ENCODE results near the gene BSN.
"Not testable (repeated sequence)": the region's sequence is repeated elsewhere in the genome, so short reads cannot be mapped to it uniquely, and the experiment has no call there.

BSN gene

GRCh38 chr3:49695350-49696015, 141.2 kb downstream of the BSN start:
- DNase-seq (ENCODE audit: low read depth): not testable (repeated sequence)

GRCh38 chr3:49699281-49699979, 145.2 kb downstream of the BSN start:
- DNase-seq (ENCODE audit: low read depth): no peak

- DNase-seq (ENCODE audit: low read depth): no peak
Observed at GRCh38 chr3:49700014-49700413, 145.7 kb downstream of the BSN start.

GRCh38 chr3:49700453-49701128, 146.3 kb downstream of the BSN start:
- no peak for DNase-seq (ENCODE audit: low read depth)

- DNase-seq (ENCODE audit: low read depth): no peak
Observed at GRCh38 chr3:49701388-49702077, 147.3 kb downstream of the BSN start.

GRCh38 chr3:49702672-49703071, 148.4 kb downstream of the BSN start:
- DNase-seq (ENCODE audit: low read depth): no peak

- DNase-seq (ENCODE audit: low read depth): peak; percentile 17
Observed at GRCh38 chr3:49703443-49703927, 149.2 kb downstream of the BSN start.

- no peak for DNase-seq (ENCODE audit: low read depth)
Observed at GRCh38 chr3:49703956-49704355, 149.7 kb downstream of the BSN start.

- no peak for DNase-seq (ENCODE audit: low read depth)
Observed at GRCh38 chr3:49704629-49705028, 150.4 kb downstream of the BSN start.

- DNase-seq (ENCODE audit: low read depth): no peak
Observed at GRCh38 chr3:49705390-49705960, 151.2 kb downstream of the BSN start.

GRCh38 chr3:49706456-49707112, 152.3 kb downstream of the BSN start:
- no peak for DNase-seq (ENCODE audit: low read depth)

GRCh38 chr3:49707113-49707480, 152.8 kb downstream of the BSN start:
- no peak for DNase-seq (ENCODE audit: low read depth)

GRCh38 chr3:49709852-49710251, 155.6 kb downstream of the BSN start:
- DNase-seq (ENCODE audit: low read depth): no peak

GRCh38 chr3:49711489-49711888, 157.2 kb downstream of the BSN start:
- no peak for DNase-seq (ENCODE audit: low read depth)

GRCh38 chr3:49712166-49712565, 157.9 kb downstream of the BSN start:
- no peak for DNase-seq (ENCODE audit: low read depth)

- no peak for DNase-seq (ENCODE audit: low read depth)
Observed at GRCh38 chr3:49712631-49713317, 158.5 kb downstream of the BSN start.

- no peak for DNase-seq (ENCODE audit: low read depth)
Observed at GRCh38 chr3:49713336-49714105, 159.2 kb downstream of the BSN start.

GRCh38 chr3:49714728-49715550, 160.7 kb downstream of the BSN start:
- no peak for DNase-seq (ENCODE audit: low read depth)

- DNase-seq (ENCODE audit: low read depth): no peak
Observed at GRCh38 chr3:49715611-49716121, 161.4 kb downstream of the BSN start.

Measured in T-helper 22 cell (primary cell).